Endodermal cell (in vitro differentiated cells): ENCODE data around the gene TBC1D24. TPM values are rescaled to one million over a fixed set of nuclear protein-coding genes. Genes with fewer than 3 reads are reported as not detected.

ENCODE experiments used
- DNase-seq: peaks from one replicate; pipeline ENCODE4 v3.0.0-alpha.2; 2017
- H3K27ac ChIP-seq: 2 replicates; pipeline ENCODE4 v1.5.1; 2013; ENCODE audit warnings: mild to moderate bottlenecking, low read depth, low read length, moderate library complexity
- H3K27me3 ChIP-seq: 2 replicates; pipeline ENCODE4 v1.6.1; 2013; ENCODE audit warnings: mild to moderate bottlenecking, low read length, moderate library complexity; ENCODE audit not compliant: insufficient read depth, control insufficient read depth, poor library complexity, severe bottlenecking
- H3K36me3 ChIP-seq: 2 replicates; pipeline ENCODE4 v1.7.0; 2013; ENCODE audit warnings: mild to moderate bottlenecking, low read length, moderate library complexity; ENCODE audit not compliant: control insufficient read depth, insufficient read depth
- H3K4me1 ChIP-seq: one replicate; pipeline ENCODE4 v1.7.0; 2013; ENCODE audit warnings: low read length; ENCODE audit not compliant: control insufficient read depth, insufficient read depth
- H3K4me3 ChIP-seq: 2 replicates; pipeline ENCODE4 v1.5.1; 2013; ENCODE audit warnings: mild to moderate bottlenecking, low read length, moderate library complexity
- H3K9ac ChIP-seq: 2 replicates; pipeline ENCODE4 v1.6.1; 2013; ENCODE audit warnings: mild to moderate bottlenecking, low read length, moderate library complexity; ENCODE audit not compliant: poor library complexity, severe bottlenecking; ENCODE audit errors: extremely low read depth
- H3K9me3 ChIP-seq: 2 replicates; pipeline ENCODE4 v1.6.1; 2013; ENCODE audit warnings: mild to moderate bottlenecking, low read length, moderate library complexity; ENCODE audit not compliant: control insufficient read depth
- H3K27ac Mint-ChIP-seq: 2 replicates; pipeline ENCODE4 v1.8.0; 2020; ENCODE audit warnings: mixed read lengths
- H3K27me3 Mint-ChIP-seq: 2 replicates; pipeline ENCODE4 v1.8.0; 2021; ENCODE audit warnings: mild to moderate bottlenecking, mixed read lengths; ENCODE audit not compliant: insufficient read depth
- H3K36me3 Mint-ChIP-seq: 2 replicates; pipeline ENCODE4 v1.8.0; 2020; ENCODE audit warnings: low read depth, mixed read lengths
- H3K4me1 Mint-ChIP-seq: 2 replicates; pipeline ENCODE4 v1.8.0; 2020; ENCODE audit warnings: mixed read lengths
- H3K4me3 Mint-ChIP-seq: 2 replicates; pipeline ENCODE4 v1.8.0; 2020; ENCODE audit warnings: mild to moderate bottlenecking, moderate library complexity, mixed read lengths
- H3K9me3 Mint-ChIP-seq: 2 replicates; pipeline ENCODE4 v1.8.0; 2020; ENCODE audit warnings: mild to moderate bottlenecking, mixed read lengths
- WGBS, 2 experiments: methylation state at CpG; one replicate each; pipeline versions ENCODE4 v1.1.5 to v1.1.7; 2013; ENCODE audit warnings: missing lambda C conversion rate in 2 of 2, mixed read lengths in 1 of 2; ENCODE audit not compliant: insufficient coverage in 1 of 2, insufficient read length in 1 of 2; 5-methylcytosine and 5-hydroxymethylcytosine counted together
- total RNA-seq, 2 donors: library from RNA; stranded (reverse); fragmentation: NEBNext Ultra II Directional in 1 of 2; extraction: Animal tissue kit (Norgen Biotek cat#: 25700) in 1 of 2; gene quantifications; 2 replicates in 1 of 2; 3 replicates in 1 of 2; pipeline ENCODE4 v1.2.1, GENCODE V29; 2021
- TF ChIP-seq, protein P1 (sequence below): fragments of 200-600 bp; sonication (generic); conservative IDR thresholded peaks from 2 replicates; pipeline ENCODE4 v1.5.0; 2021; ENCODE audit warnings: antibody characterized with exemption, mild to moderate bottlenecking

TBC1D24 gene
- total RNA-seq, 2 donors from 2014 or later: 15.7 to 19.4 TPM

DNA sequence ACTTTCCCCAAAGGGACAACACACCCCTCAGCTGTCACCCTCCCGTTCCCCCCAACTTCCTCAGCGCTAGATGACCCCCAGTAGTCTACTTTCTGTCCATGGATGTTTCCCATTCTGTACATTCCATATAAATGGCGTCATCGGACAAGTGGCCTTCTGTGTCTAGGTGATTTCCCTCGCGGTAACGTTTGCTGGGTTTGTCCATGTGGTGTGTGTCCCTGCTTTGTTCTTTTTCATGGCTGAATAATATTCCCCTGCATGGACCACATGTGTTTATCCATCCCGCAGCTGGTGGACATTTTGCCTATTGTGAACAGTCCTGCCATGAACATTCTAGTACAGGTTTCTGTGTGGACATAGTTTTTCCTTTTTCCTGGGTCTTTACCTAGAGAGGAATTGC lies 22.3 kb upstream of the TBC1D24 start:
- H3K27ac ChIP-seq: no peak overlapping the region
- TF ChIP-seq, protein P1, sequence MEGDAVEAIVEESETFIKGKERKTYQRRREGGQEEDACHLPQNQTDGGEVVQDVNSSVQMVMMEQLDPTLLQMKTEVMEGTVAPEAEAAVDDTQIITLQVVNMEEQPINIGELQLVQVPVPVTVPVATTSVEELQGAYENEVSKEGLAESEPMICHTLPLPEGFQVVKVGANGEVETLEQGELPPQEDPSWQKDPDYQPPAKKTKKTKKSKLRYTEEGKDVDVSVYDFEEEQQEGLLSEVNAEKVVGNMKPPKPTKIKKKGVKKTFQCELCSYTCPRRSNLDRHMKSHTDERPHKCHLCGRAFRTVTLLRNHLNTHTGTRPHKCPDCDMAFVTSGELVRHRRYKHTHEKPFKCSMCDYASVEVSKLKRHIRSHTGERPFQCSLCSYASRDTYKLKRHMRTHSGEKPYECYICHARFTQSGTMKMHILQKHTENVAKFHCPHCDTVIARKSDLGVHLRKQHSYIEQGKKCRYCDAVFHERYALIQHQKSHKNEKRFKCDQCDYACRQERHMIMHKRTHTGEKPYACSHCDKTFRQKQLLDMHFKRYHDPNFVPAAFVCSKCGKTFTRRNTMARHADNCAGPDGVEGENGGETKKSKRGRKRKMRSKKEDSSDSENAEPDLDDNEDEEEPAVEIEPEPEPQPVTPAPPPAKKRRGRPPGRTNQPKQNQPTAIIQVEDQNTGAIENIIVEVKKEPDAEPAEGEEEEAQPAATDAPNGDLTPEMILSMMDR: no peak
- H3K36me3 ChIP-seq: peaks cover 69% of the 10 kb centered on the region
- H3K27ac Mint-ChIP-seq: no peak overlapping the region
- no peak overlapping the region for H3K4me3 Mint-ChIP-seq
- no peaks in the 10 kb centered on the region for H3K4me1 Mint-ChIP-seq
- DNase-seq: no peak
- H3K36me3 Mint-ChIP-seq: peaks cover 74% of the 10 kb centered on the region
- no peak overlapping the region for H3K9ac ChIP-seq
- no peaks in the 10 kb centered on the region for H3K9me3 Mint-ChIP-seq
- no peaks in the 10 kb centered on the region for H3K27me3 Mint-ChIP-seq
- 95 to 96% methylated on average over 7 to 8 of the region's 8 CpGs for WGBS, 2 experiments
- H3K9me3 ChIP-seq: no peaks in the 10 kb centered on the region
- H3K4me3 ChIP-seq: no peak overlapping the region
- no peaks in the 10 kb centered on the region for H3K4me1 ChIP-seq
- no peaks in the 10 kb centered on the region for H3K27me3 ChIP-seq

DNA sequence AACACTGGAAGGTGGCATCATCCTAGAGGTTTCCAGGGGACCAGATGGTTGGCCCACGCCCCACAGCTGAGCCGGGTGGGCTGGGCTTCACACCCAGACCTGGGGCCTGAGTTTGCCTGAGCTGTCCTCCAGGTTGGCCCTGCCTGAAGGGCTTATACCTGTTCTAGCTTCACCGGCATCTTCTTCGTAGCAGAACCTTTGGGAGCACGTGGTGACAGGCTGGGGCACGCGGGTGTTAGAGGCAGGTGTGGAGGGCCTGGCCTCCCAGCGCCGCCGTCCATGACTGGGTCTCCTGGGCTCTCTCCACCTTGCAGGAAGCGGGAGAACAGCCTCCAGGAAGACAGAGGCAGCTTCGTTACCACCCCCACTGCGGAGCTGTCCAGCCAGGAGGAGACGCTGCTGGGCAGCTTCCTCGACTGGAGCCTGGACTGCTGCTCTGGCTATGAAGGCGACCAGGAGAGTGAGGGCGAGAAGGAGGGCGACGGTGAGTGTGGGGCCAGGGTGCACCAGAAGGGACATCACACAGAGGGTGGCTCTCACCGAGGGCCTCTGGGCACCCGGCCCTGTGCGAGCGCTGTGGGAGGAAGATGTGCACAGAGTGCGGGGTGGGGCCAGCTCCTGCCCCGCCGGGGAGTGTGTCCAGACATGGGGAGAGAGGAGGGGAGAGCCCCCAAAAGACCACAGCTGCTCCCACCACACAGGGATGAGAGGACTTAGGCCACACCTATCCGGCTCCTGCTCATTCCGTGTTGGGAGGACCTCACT lies 19.7 kb upstream of the TBC1D24 start:
- Histone ChIP-seq H3K27ac (no peak overlapping the region), H3K36me3 (peaks cover 54% of the 10 kb centered on the region), H3K27me3 (no peaks in the 10 kb centered on the region), H3K9me3 (no peaks in the 10 kb centered on the region), H3K4me1 (no peaks in the 10 kb centered on the region), H3K4me3 (no peak overlapping the region), H3K9ac (no peak overlapping the region)
- 96 to 98% methylated on average over 20 to 28 of the region's 28 CpGs for WGBS, 2 experiments
- Mint-ChIP-seq H3K27ac (no peak overlapping the region), H3K4me3 (no peak overlapping the region), H3K27me3 (no peaks in the 10 kb centered on the region), H3K4me1 (peaks cover 8% of the 10 kb centered on the region), H3K9me3 (no peaks in the 10 kb centered on the region), H3K36me3 (peaks cover 52% of the 10 kb centered on the region)
- DNase-seq: no peak
- TF ChIP-seq, protein P1: no peak

DNA sequence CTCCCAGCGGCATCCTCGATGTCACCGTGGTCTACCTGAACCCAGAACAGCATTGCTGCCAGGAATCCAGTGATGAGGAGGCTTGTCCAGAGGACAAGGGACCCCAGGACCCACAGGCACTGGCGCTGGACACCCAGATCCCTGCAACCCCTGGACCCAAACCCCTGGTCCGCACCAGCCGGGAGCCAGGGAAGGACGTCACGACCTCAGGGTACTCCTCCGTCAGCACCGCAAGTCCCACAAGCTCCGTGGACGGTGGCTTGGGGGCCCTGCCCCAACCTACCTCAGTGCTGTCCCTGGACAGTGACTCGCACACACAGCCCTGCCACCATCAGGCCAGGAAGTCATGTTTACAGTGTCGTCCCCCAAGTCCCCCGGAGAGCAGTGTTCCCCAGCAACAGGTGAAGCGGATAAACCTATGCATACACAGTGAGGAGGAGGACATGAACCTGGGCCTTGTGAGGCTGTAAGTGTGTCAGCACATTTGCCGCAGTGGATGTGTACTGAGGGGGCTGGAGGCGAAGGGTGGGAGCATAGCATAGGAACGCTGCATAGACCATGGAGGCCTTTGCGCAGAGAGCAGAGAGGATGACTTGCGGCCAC lies 18.3 kb upstream of the TBC1D24 start:
- H3K4me3 Mint-ChIP-seq: no peak overlapping the region
- Histone ChIP-seq H3K36me3 (peaks cover 56% of the 10 kb centered on the region), H3K27ac (no peak overlapping the region), H3K9me3 (no peaks in the 10 kb centered on the region), H3K4me3 (no peak overlapping the region), H3K9ac (no peak overlapping the region), H3K4me1 (peaks cover 5% of the 10 kb centered on the region), H3K27me3 (no peaks in the 10 kb centered on the region)
- peaks cover 8% of the 10 kb centered on the region for H3K4me1 Mint-ChIP-seq
- 93 to 96% methylated on average over 19 to 21 of the region's 21 CpGs for WGBS, 2 experiments
- peaks cover 46% of the 10 kb centered on the region for H3K36me3 Mint-ChIP-seq
- H3K27me3 Mint-ChIP-seq: no peaks in the 10 kb centered on the region
- peak overlapping the region; percentile 22 for H3K27ac Mint-ChIP-seq
- TF ChIP-seq, protein P1: no peak
- H3K9me3 Mint-ChIP-seq: no peaks in the 10 kb centered on the region
- DNase-seq: no peak
